GM13976 (cell line): ENCODE measurements around the gene CCNY.
"Not testable (repeated sequence)": the region's sequence is repeated elsewhere in the genome, so short reads cannot be mapped to it uniquely, and the experiment has no call there.

Experiments
- DNase-seq: peaks from one replicate; pipeline ENCODE4 v3.0.0; 2012; ENCODE audit warnings: low spot score
- in situ Hi-C: fragments of 300-500 bp; cut with MboI; formaldehyde crosslinking; loops from one replicate; pipeline ENCODE4 v1.12.0; 2022; ENCODE audit warnings: low sequenced_read_pairs, mixed read lengths, inconsistent platforms; ENCODE audit not compliant: unreplicated experiment
- TF ChIP-seq, protein P1 (sequence below): IDR thresholded peaks from 2 replicates; pipeline ENCODE4 v1.5.1; 2012; ENCODE audit warnings: borderline replicate concordance, mild to moderate bottlenecking; ENCODE audit not compliant: insufficient read depth; ENCODE audit errors: extremely low read depth, missing control alignments, control extremely low read depth

The CCNY gene

DNA sequence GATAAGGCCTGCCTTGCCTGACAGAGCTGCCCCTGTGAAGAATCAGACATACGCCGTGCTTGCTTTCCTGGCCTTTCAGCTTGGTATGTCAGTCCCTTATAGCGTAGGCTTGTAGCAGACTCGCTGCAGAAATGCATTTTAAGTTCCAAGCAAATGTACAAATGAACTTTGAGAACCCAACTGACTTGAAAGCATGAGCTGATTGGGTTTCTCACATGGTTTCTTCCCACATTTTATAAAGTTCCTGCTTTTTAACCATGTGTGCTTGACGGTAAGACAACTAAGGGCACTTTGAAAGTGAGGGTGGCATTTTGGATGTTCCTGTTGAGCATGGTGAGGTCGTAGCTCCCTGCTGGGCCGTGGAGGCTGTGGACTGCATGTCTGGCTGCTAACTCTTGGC is 62.6 kb downstream of the CCNY start:
- in situ Hi-C loops = no loop called here
- no peak for DNase-seq
- TF ChIP-seq, protein P1, sequence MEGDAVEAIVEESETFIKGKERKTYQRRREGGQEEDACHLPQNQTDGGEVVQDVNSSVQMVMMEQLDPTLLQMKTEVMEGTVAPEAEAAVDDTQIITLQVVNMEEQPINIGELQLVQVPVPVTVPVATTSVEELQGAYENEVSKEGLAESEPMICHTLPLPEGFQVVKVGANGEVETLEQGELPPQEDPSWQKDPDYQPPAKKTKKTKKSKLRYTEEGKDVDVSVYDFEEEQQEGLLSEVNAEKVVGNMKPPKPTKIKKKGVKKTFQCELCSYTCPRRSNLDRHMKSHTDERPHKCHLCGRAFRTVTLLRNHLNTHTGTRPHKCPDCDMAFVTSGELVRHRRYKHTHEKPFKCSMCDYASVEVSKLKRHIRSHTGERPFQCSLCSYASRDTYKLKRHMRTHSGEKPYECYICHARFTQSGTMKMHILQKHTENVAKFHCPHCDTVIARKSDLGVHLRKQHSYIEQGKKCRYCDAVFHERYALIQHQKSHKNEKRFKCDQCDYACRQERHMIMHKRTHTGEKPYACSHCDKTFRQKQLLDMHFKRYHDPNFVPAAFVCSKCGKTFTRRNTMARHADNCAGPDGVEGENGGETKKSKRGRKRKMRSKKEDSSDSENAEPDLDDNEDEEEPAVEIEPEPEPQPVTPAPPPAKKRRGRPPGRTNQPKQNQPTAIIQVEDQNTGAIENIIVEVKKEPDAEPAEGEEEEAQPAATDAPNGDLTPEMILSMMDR = no peak

DNA sequence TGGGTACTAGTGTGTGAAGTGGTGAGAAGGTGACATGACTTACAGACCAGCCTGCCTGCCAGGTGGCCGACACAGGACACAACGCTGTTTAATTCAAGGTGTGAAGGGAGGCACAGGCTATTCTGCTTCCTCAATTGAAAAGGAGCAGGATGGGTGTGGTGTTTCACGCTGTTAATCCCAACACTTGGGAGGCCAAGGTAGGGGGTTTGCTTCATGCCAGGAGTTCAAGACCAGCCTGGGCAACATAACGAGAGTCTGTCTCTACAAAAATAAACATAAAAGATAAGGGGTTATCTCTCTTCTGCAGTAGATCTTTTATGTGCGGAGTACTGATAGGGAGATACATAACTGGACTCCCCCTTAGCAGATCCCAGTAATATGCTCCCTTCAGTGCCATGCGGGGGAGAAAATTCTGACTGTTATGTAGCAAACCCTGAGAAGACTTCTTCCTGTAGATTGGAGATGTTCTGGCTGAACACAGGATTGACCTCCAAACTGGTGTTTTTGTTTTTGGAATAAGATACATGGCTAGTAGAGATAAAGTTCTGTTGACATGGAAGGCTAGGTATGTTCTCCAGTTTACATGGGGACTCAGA is 63.2 kb downstream of the CCNY start:
- no peak for DNase-seq
- in situ Hi-C loops = no loop called here
- TF ChIP-seq, protein P1 = no peak

DNA sequence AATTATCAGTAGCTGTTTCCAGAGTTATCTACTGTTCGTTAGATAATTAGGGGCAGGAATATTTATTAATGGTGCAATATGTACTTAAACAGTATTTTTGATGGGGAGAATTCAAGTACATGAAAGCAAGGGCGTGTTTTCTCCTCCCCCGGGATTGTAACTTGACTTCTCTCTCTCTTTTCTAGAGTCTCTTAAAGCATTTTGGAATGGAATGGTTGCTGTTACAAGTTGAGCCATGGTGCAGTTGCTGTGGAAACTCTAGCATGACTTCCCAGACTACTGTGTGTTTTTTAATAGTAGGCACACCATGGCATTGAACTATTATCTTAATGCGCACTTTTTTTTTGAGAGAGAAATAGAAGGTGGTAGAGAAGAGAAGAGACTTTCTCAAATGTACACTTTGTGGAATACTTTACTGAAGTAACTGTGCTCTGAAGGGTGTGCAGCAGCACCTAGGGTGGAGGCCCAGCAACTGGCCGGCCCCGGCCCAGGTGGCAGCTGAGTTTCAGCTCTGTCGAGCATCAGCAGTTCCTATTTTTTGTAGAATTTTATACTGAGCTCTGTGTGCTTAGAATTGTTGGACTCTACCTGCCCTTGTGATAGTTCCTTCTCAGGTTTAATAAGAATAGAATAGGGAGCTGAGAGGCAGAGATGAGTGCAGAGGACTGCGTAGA is 64.4 kb downstream of the CCNY start:
- in situ Hi-C loops = no loop called here
- DNase-seq = no peak
- TF ChIP-seq, protein P1 = no peak

DNA sequence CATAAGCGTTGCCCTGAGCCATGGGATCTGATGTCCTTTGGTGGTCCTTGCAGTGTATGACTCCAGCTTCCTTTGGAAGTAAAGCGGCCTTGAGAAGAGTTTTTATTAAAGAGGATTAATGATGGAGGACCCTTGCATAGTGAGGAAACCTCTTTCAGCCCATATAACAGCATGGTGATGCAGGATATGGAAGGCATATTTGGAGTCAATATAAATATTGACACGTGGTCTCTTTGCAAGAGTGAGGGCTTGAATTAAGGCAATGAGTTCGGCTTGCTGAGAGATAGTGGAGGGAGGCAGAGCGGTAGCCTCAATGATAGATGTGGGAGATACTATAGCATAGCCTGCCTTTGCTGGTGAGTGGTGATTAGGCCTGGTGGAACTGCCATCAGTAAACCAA is 67.2 kb downstream of the CCNY start:
- in situ Hi-C loops, DNase-seq: not testable (repeated sequence)

DNA sequence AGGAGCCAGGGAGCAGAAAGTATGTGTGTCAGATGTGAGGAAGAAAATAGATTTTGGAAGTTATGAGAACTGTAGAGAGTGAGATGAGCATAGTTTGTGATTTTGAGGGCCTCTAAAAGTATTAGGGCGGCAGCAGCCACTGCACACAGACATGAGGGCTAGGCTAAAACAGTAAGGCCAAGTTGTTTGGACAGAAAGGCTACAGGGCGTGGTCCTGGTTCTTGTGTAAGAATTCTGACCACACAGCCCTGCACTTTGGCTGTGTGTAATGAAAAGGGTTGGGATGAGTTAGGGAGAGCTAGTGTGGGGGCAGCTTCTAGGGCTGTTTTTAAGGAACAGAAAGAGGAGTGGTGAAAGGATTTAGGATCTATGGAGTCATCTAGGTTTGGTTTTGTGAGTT is 67.8 kb downstream of the CCNY start:
- DNase-seq, in situ Hi-C loops: not testable (repeated sequence)

DNA sequence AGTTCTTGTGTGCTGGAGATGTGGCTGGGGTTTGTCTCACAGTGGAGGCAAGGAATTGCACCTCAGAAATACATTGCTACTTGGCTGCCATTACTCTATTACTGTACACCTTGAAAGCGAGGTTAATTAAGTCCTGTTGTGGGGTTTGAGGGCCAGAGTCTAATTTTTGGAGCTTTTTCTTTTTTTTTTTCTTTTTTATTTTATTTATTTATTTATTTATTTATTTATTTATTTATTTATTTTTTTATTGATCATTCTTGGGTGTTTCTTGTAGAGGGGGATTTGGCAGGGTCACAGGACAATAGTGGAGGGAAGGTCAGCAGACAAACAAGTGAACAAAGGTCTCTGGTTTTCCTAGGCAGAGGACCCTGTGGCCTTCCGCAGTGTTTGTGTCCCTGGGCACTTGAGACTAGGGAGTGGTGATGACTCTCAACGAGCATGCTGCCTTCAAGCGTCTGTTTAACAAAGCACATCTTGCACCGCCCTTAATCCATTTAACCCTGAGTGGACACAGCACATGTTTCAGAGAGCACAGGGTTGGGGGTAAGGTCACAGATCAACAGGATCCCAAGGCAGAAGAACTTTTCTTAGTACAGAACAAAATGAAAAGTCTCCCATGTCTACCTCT is 69.8 kb downstream of the CCNY start:
- in situ Hi-C loops = not testable (repeated sequence)

DNA sequence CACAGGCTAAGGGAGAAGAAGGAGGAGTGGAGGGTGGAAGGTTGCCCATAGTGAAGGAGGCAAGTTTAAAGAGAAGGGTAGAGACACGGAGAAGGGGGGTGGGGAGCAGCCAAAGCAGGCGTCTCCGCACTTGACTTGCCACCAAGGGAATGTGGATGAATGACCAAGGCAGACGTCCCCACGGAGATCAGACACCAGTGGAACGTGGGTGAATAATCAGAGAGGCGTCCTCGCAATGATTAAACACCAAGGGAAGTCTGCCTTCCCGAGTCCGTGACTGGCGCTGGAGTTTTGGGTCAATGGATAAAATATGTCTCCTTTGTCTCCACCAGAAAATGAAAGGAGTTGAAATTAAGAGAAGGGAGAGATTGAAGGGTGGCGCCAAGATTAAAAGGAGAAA is 71.4 kb downstream of the CCNY start:
- DNase-seq, in situ Hi-C loops: not testable (repeated sequence)

More for the DNA sequence above, 69.8 kb downstream of the CCNY start:
- not testable (repeated sequence) for DNase-seq

DNA sequence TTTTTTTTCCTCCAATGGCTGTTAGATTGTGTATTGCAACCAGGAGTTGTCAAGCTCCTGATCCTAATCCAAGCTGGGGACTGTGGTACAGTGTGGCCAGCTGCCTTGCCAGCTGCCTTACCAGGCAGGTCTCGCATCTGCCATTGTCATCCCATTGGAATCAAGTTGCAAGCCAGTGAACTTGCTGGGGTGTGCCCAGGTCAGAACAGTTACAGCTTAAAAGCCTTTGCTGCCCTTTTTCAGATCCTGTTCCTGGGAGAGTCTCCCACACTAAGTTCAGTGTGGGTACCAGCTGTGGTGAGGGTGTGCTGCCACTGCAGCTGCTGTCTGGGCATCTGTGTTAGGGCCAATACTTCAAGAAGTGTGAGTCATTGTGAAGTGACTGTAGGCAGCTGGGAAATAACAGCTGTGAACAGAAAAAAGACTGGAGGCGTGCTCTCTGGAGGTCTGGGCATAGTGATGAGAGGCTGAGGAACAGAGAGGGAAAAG is 72.8 kb downstream of the CCNY start:
- in situ Hi-C loops = no loop called here
- TF ChIP-seq, protein P1 = no peak
- no peak for DNase-seq
